Colonic mucosa (tissue), 4 donors: ENCODE measurements around the gene KDM5A. TPM values are rescaled to one million over a fixed set of nuclear protein-coding genes. Genes with fewer than 3 reads are reported as not detected.

Source experiments
- DNase-seq: peaks from one replicate; pipeline ENCODE4 v3.0.0-alpha.2; 2020
- H3K27ac ChIP-seq: fragments of 200-600 bp; one replicate; pipeline ENCODE4 v1.8.0; 2021
- H3K27me3 ChIP-seq: fragments of 200-600 bp; one replicate; pipeline ENCODE4 v1.8.0; 2021
- H3K36me3 ChIP-seq: fragments of 200-600 bp; one replicate; pipeline ENCODE4 v1.8.0; 2021
- H3K4me1 ChIP-seq: fragments of 200-600 bp; one replicate; pipeline ENCODE4 v1.8.0; 2021; ENCODE audit warnings: mild to moderate bottlenecking
- H3K4me3 ChIP-seq: fragments of 200-600 bp; one replicate; pipeline ENCODE4 v1.8.0; 2021
- H3K9ac ChIP-seq, 2 donors: one replicate each; pipeline ENCODE4 v1.7.0; 2013; ENCODE audit warnings: control low read depth in 2 of 2, low read depth in 2 of 2, low read length in 2 of 2
- H3K9me3 ChIP-seq: fragments of 200-600 bp; one replicate; pipeline ENCODE4 v1.8.0; 2021
- CTCF ChIP-seq: fragments of 200-600 bp; IDR thresholded peaks from one replicate; pipeline ENCODE4 v1.8.0; 2022; ENCODE audit warnings: antibody characterized with exemption, mild to moderate bottlenecking
- intact Hi-C: fragments of 100-400 bp; cut with DNase I; formaldehyde crosslinking; loops from one replicate; pipeline ENCODE4 v1.14.1; 2022
- total RNA-seq, 2 donors: library from RNA; stranded (reverse); fragmentation: NEBNext Ultra II Directional in 1 of 2; extraction: Animal tissue kit (Norgen Biotek cat#: 25700) in 1 of 2; gene quantifications; one replicate each; pipeline ENCODE4 v1.2.1, GENCODE V29; 2021
- donor health status: healthy.
- donor health status: DM: no; HTN: no; CAD: no.
- donor health status: DM: no; HTN: no; CAD: no.

KDM5A gene
- total RNA-seq, 2 donors from 2014 or later, result 60.3 to 64.3 TPM

- no peaks in the 10 kb centered on the region for H3K4me1 ChIP-seq
- no peak overlapping the region for H3K9ac ChIP-seq
- no peak overlapping the region for H3K27ac ChIP-seq
- no peak for TF ChIP-seq CTCF
- DNase-seq, result no peak
- H3K36me3 ChIP-seq, result no peaks in the 10 kb centered on the region
- no peaks in the 10 kb centered on the region for H3K9me3 ChIP-seq
- H3K27me3 ChIP-seq, result no peaks in the 10 kb centered on the region
- intact Hi-C loops, result no loop called here
- H3K4me3 ChIP-seq, result no peak overlapping the region
Observed at GRCh38 chr12:273382-273781, 115.7 kb downstream of the KDM5A start.

- Histone ChIP-seq H3K27ac (no peak overlapping the region), H3K4me1 (no peaks in the 10 kb centered on the region), H3K27me3 (no peaks in the 10 kb centered on the region), H3K9ac (no peak overlapping the region), H3K36me3 (no peaks in the 10 kb centered on the region), H3K9me3 (no peaks in the 10 kb centered on the region), H3K4me3 (no peak overlapping the region)
- intact Hi-C loops, result no loop called here
- no peak for DNase-seq
- no peak for TF ChIP-seq CTCF
Observed at GRCh38 chr12:272942-273341, 116.2 kb downstream of the KDM5A start.

- Histone ChIP-seq H3K27me3 (no peaks in the 10 kb centered on the region), H3K9me3 (no peaks in the 10 kb centered on the region), H3K27ac (no peak overlapping the region), H3K4me3 (no peak overlapping the region), H3K4me1 (no peaks in the 10 kb centered on the region), H3K36me3 (no peaks in the 10 kb centered on the region), H3K9ac (no peak overlapping the region)
- no peak for TF ChIP-seq CTCF
- intact Hi-C loops, result no loop called here
- no peak for DNase-seq
Observed at GRCh38 chr12:271161-271560, 118.0 kb downstream of the KDM5A start.

GRCh38 chr12:269191-269590 is 119.9 kb downstream of the KDM5A start:
- no peak overlapping the region for H3K4me3 ChIP-seq
- H3K9me3 ChIP-seq, result no peaks in the 10 kb centered on the region
- intact Hi-C loops, result no loop called here
- no peaks in the 10 kb centered on the region for H3K27me3 ChIP-seq
- H3K9ac ChIP-seq, result no peak overlapping the region
- H3K27ac ChIP-seq, result no peak overlapping the region
- no peak for DNase-seq
- no peaks in the 10 kb centered on the region for H3K36me3 ChIP-seq
- H3K4me1 ChIP-seq, result no peaks in the 10 kb centered on the region
- no peak for TF ChIP-seq CTCF

GRCh38 chr12:268483-268840 is 120.7 kb downstream of the KDM5A start:
- intact Hi-C loops, result no loop called here
- H3K4me3 ChIP-seq, result no peak overlapping the region

More at GRCh38 chr12:268483-268840, 120.7 kb downstream of the KDM5A start:
- H3K36me3 ChIP-seq, result no peaks in the 10 kb centered on the region
- no peaks in the 10 kb centered on the region for H3K27me3 ChIP-seq
- DNase-seq, result no peak
- no peak overlapping the region for H3K9ac ChIP-seq
- H3K27ac ChIP-seq, result no peak overlapping the region
- no peaks in the 10 kb centered on the region for H3K9me3 ChIP-seq
- H3K4me1 ChIP-seq, result no peaks in the 10 kb centered on the region
- no peak for TF ChIP-seq CTCF
